Measurements from ENCODE around the gene TKT.
"Not testable (repeated sequence)": the region's sequence is repeated elsewhere in the genome, so short reads cannot be mapped to it uniquely, and the experiment has no call there.

The TKT gene

DNA sequence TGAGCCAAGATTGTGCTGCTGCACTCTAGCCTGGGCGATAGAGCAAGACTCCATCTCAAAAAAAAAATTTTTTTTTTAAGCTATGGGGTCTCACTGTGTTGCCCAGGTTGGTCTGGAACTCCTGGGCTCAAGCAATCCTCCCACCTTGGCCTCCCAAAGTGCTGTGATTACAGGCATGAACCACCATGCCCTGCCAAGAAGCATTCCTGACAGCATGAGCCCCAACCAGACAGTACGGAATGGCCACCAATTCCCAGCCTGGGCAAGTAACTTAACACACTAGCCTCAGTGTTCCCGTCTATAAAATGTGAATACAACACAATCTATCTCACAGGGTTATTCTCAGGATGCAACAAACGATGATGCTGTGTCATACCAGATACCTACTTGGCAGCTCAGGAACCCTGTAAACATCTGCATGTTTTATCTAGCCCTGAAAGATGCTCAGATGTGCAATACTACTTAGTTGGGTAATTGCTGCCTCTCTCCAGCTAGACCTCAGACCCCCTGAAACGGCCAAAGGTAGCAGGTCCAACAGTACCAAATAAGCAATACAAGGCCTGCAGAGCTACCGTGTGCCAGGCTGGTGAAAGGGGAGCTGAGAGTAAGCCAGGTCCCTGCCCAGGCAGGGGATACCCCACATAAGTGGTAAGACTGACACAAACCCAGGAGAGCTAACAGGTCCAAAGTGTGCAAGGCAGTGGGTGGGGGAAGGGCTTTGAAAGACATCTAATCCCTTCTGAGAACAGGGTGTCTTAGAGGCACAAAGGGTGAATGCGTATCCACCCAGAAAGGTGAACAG, 1.9 kb downstream of the TKT start:
- TF ChIP-seq, protein P1, sequence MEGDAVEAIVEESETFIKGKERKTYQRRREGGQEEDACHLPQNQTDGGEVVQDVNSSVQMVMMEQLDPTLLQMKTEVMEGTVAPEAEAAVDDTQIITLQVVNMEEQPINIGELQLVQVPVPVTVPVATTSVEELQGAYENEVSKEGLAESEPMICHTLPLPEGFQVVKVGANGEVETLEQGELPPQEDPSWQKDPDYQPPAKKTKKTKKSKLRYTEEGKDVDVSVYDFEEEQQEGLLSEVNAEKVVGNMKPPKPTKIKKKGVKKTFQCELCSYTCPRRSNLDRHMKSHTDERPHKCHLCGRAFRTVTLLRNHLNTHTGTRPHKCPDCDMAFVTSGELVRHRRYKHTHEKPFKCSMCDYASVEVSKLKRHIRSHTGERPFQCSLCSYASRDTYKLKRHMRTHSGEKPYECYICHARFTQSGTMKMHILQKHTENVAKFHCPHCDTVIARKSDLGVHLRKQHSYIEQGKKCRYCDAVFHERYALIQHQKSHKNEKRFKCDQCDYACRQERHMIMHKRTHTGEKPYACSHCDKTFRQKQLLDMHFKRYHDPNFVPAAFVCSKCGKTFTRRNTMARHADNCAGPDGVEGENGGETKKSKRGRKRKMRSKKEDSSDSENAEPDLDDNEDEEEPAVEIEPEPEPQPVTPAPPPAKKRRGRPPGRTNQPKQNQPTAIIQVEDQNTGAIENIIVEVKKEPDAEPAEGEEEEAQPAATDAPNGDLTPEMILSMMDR (IDR thresholded peaks at IDR 0.05) = no peak
- Mint-ChIP-seq H3K27me3 (ENCODE audit: low read depth, poor library complexity) (no peaks in the 10 kb centered on the region), H3K4me3 (peak overlapping the region; percentile 91), H3K4me1 (peaks cover 53% of the 10 kb centered on the region), H3K36me3 (ENCODE audit: low read depth) (no peaks in the 10 kb centered on the region), H3K9me3 (no peaks in the 10 kb centered on the region), H3K27ac (peak overlapping the region; percentile 81)
- DNase-seq = no peak

GRCh38 chr3:53252947-53253322, 2.9 kb downstream of the TKT start:
- peak overlapping the region; percentile 65 for H3K4me3 Mint-ChIP-seq
- H3K4me1 Mint-ChIP-seq = peaks cover 49% of the 10 kb centered on the region
- H3K9me3 Mint-ChIP-seq; DNase-seq; H3K27me3 Mint-ChIP-seq (ENCODE audit: low read depth, poor library complexity); H3K36me3 Mint-ChIP-seq (ENCODE audit: low read depth); H3K27ac Mint-ChIP-seq: not testable (repeated sequence)

GRCh38 chr3:53252096-53252946, 3.5 kb downstream of the TKT start:
- Mint-ChIP-seq H3K4me3 (peak overlapping the region; percentile 65), H3K27me3 (ENCODE audit: low read depth, poor library complexity) (no peaks in the 10 kb centered on the region), H3K9me3 (no peaks in the 10 kb centered on the region), H3K36me3 (ENCODE audit: low read depth) (peaks cover 9% of the 10 kb centered on the region), H3K4me1 (peaks cover 54% of the 10 kb centered on the region), H3K27ac (peak overlapping the region; percentile 32)
- TF ChIP-seq, protein P1 (IDR thresholded peaks at IDR 0.05) = no peak
- no peak for DNase-seq

DNA sequence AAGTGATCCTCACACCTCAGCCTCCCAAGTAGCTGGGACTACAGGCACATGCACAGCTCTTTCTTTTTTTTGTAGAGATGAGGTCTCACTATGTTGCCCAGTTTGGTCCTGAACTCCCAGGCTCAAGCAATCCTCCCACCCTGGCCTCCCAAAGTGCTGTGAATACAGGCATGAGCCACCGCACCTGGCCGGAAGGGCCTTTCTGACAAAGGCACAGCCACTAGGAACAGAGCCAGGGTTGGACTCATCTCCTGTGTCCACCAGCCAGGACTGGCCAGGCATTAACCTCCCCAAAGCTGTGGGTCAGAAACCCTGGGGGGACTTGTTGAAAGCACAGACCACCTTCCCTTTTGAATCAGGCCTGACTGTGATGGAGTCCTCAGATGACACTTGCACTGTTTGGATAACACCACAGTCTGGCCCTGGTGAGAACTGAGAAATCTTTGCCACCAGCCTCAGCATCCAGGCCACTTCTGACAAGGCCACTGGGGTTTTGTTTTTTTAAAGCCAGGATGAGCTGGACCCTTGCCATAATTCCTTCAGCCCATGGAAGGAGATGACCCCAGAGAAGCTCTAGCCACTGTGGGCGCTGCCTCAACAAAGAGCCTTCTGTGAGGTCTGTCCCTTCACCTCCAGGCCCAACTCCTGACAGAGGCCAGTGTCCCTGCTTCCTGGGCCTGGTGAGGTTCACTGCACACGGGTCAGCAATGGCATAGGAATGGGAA, 4.8 kb downstream of the TKT start:
- H3K36me3 Mint-ChIP-seq (ENCODE audit: low read depth) = peaks cover 19% of the 10 kb centered on the region
- TF ChIP-seq, protein P1 (IDR thresholded peaks at IDR 0.05) = no peak
- H3K4me1 Mint-ChIP-seq = peaks cover 54% of the 10 kb centered on the region
- peak overlapping the region; percentile 91 for H3K27ac Mint-ChIP-seq
- no peaks in the 10 kb centered on the region for H3K27me3 Mint-ChIP-seq (ENCODE audit: low read depth, poor library complexity)
- H3K9me3 Mint-ChIP-seq = no peaks in the 10 kb centered on the region
- peak overlapping the region; percentile 28 for H3K4me3 Mint-ChIP-seq
- DNase-seq = no peak

DNA sequence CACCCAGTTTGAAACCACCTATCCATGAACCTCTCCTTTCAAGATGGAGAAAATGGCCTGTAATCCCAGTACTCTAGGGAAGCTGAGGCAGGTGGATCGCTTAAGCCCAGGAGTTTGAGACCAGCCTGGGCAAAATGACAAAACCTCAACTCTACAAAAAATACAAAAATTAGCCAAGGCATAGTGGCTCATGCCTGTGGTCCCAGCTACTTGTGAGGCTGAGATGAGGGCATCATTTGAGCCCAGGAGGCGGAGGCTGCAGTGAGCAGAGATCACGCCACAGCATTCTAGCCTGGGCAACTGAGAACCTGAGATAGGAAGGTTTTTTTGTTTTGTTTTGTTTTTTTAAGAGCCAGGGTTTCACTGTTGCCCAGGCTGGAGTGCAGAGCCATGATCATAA, 5.4 kb downstream of the TKT start:
- DNase-seq = no peak
- TF ChIP-seq, protein P1 (IDR thresholded peaks at IDR 0.05) = no peak
- H3K4me3 Mint-ChIP-seq = no peak overlapping the region
- no peak overlapping the region for H3K27ac Mint-ChIP-seq
- peaks cover 54% of the 10 kb centered on the region for H3K4me1 Mint-ChIP-seq
- H3K27me3 Mint-ChIP-seq (ENCODE audit: low read depth, poor library complexity) = no peaks in the 10 kb centered on the region
- H3K9me3 Mint-ChIP-seq = no peaks in the 10 kb centered on the region
- peaks cover 24% of the 10 kb centered on the region for H3K36me3 Mint-ChIP-seq (ENCODE audit: low read depth)

DNA sequence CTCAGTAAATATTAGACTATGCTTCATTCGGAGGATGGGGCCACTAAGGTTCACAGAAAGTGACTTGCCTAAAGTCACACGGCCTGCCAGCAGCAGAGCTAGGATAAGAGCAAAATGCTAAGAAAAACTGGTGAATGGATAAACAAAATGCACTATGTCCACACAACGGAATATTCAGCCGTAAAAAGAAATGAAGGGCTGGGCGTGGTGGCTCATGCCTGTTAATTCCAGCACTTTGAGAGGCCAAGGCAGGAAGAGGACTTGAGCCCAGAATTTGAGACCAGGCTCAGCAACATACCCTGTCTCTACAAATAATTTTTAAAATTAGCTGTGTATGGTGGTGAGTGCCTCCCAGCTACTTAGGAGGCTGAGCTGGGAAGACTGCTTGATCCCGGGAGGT, 7.7 kb downstream of the TKT start:
- H3K27ac Mint-ChIP-seq = peak overlapping the region; percentile 44
- H3K9me3 Mint-ChIP-seq = no peaks in the 10 kb centered on the region
- no peaks in the 10 kb centered on the region for H3K27me3 Mint-ChIP-seq (ENCODE audit: low read depth, poor library complexity)
- H3K4me3 Mint-ChIP-seq = no peak overlapping the region
- TF ChIP-seq, protein P1 (IDR thresholded peaks at IDR 0.05) = no peak
- H3K4me1 Mint-ChIP-seq = peaks cover 58% of the 10 kb centered on the region
- peaks cover 24% of the 10 kb centered on the region for H3K36me3 Mint-ChIP-seq (ENCODE audit: low read depth)
- DNase-seq = no peak
